Karpas-422 (cell line): ENCODE results near the gene FOXN1. TPM values are rescaled to one million over a fixed set of nuclear protein-coding genes. Genes with fewer than 3 reads are reported as not detected.

ENCODE experiments used
- DNase-seq: peaks from one replicate; pipeline ENCODE4 v3.0.0-alpha.2; 2015
- H2AFZ ChIP-seq: fragments of 200-600 bp; sonication (generic); 2 replicates; pipeline ENCODE4 v1.6.1; 2014; ENCODE audit warnings: antibody characterized with exemption, low read length, mixed read lengths
- H3K27ac ChIP-seq: fragments of 200-600 bp; sonication (generic); 2 replicates; pipeline ENCODE4 v1.5.1; 2014; ENCODE audit warnings: mild to moderate bottlenecking, low read length, moderate library complexity
- H3K27me3 ChIP-seq: fragments of 200-600 bp; sonication (generic); 2 replicates; pipeline ENCODE4 v1.6.1; 2014; ENCODE audit warnings: low read length, mixed read lengths
- H3K36me3 ChIP-seq: fragments of 200-600 bp; sonication (generic); 2 replicates; pipeline ENCODE4 v1.6.1; 2014; ENCODE audit warnings: low read length, mixed read lengths; ENCODE audit not compliant: insufficient read depth
- H3K4me1 ChIP-seq: fragments of 200-600 bp; sonication (generic); 2 replicates; pipeline ENCODE4 v1.6.1; 2014; ENCODE audit warnings: mild to moderate bottlenecking, low read length, mixed read lengths
- H3K4me2 ChIP-seq: fragments of 200-600 bp; sonication (generic); 2 replicates; pipeline ENCODE4 v1.6.1; 2014; ENCODE audit warnings: low read length, low read depth, mild to moderate bottlenecking; ENCODE audit not compliant: poor library complexity, severe bottlenecking
- H3K4me3 ChIP-seq: fragments of 200-600 bp; sonication (generic); 2 replicates; pipeline ENCODE4 v1.5.1; 2014; ENCODE audit warnings: mild to moderate bottlenecking, antibody characterized with exemption, low read length, mixed read lengths
- H3K79me2 ChIP-seq: fragments of 200-600 bp; sonication (generic); 2 replicates; pipeline ENCODE4 v1.6.1; 2014; ENCODE audit warnings: mild to moderate bottlenecking, low read length, mixed read lengths
- H3K9ac ChIP-seq: fragments of 200-600 bp; sonication (generic); 2 replicates; pipeline ENCODE4 v1.6.0; 2014; ENCODE audit warnings: low read length
- H3K9me2 ChIP-seq: fragments of 200-600 bp; sonication (generic), shearing (Covaris generic); replicated peaks from 2 replicates; pipeline ENCODE4 v1.6.0; 2014; ENCODE audit warnings: mild to moderate bottlenecking, low read length, moderate library complexity; ENCODE audit not compliant: insufficient read depth
- H3K9me3 ChIP-seq: fragments of 300-700, 200-600 bp; sonication (generic); 2 replicates; pipeline ENCODE4 v1.6.1; 2014; ENCODE audit warnings: low read length, mixed read lengths
- H4K20me1 ChIP-seq: fragments of 200-600 bp; sonication (generic); 2 replicates; pipeline ENCODE4 v1.6.1; 2014; ENCODE audit warnings: mild to moderate bottlenecking, antibody characterized with exemption, low read length, low read depth; ENCODE audit not compliant: insufficient read depth
- total RNA-seq: library from RNA; depleted of rRNA; stranded (reverse); fragments of >200 nt; shearing (Covaris generic); gene quantifications from 2 replicates; pipeline ENCODE4 v1.2.3, GENCODE V29; 2014; ENCODE audit warnings: low replicate concordance

Gene FOXN1
- total RNA-seq, 1 experiment from 2014 or later, result not detected

- Histone ChIP-seq H3K79me2 (no peaks in the 10 kb centered on the region), H3K9me3 (no peaks in the 10 kb centered on the region), H3K4me2 (no peak overlapping the region), H3K27ac (no peak overlapping the region), H4K20me1 (no peaks in the 10 kb centered on the region), H3K9ac (no peak overlapping the region), H3K4me1 (peaks cover 5% of the 10 kb centered on the region; the same call in 1 of the 2 replicates), H3K27me3 (no peaks in the 10 kb centered on the region), H3K9me2 (no peaks in the 10 kb centered on the region), H2AFZ (no peak overlapping the region), H3K36me3 (no peaks in the 10 kb centered on the region), H3K4me3 (no peak overlapping the region)
- no peak for DNase-seq
These were observed 13.5 kb upstream of the FOXN1 start for GRCh38 chr17:28492352-28493310.

GRCh38 chr17:28493460-28493859 is 12.7 kb upstream of the FOXN1 start:
- DNase-seq, result no peak

GRCh38 chr17:28494445-28495188 is 11.5 kb upstream of the FOXN1 start:
- Histone ChIP-seq H3K4me1 (no peaks in the 10 kb centered on the region), H3K4me2 (no peak overlapping the region), H2AFZ (no peak overlapping the region), H3K79me2 (no peaks in the 10 kb centered on the region), H3K27ac (no peak overlapping the region), H3K4me3 (no peak overlapping the region), H3K9me3 (no peaks in the 10 kb centered on the region), H3K36me3 (no peaks in the 10 kb centered on the region), H3K27me3 (no peaks in the 10 kb centered on the region), H4K20me1 (no peaks in the 10 kb centered on the region), H3K9me2 (no peaks in the 10 kb centered on the region), H3K9ac (no peak overlapping the region)
- DNase-seq, result peak; percentile 91

More at GRCh38 chr17:28493460-28493859, 12.7 kb upstream of the FOXN1 start:
- H3K9me3 ChIP-seq, result no peaks in the 10 kb centered on the region
- H3K4me3 ChIP-seq, result no peak overlapping the region
- peaks cover 5% of the 10 kb centered on the region; the same call in 1 of the 2 replicates for H3K4me1 ChIP-seq
- H3K9me2 ChIP-seq, result no peaks in the 10 kb centered on the region
- H3K4me2 ChIP-seq, result no peak overlapping the region
- H3K27ac ChIP-seq, result no peak overlapping the region
- H3K27me3 ChIP-seq, result no peaks in the 10 kb centered on the region
- no peaks in the 10 kb centered on the region for H3K36me3 ChIP-seq
- H3K9ac ChIP-seq, result no peak overlapping the region
- no peak overlapping the region for H2AFZ ChIP-seq
- no peaks in the 10 kb centered on the region for H4K20me1 ChIP-seq
- H3K79me2 ChIP-seq, result no peaks in the 10 kb centered on the region

GRCh38 chr17:28495635-28496034 is 10.5 kb upstream of the FOXN1 start:
- H3K36me3 ChIP-seq, result no peaks in the 10 kb centered on the region
- H2AFZ ChIP-seq, result no peak overlapping the region
- no peak overlapping the region for H3K4me2 ChIP-seq
- H3K4me1 ChIP-seq, result no peaks in the 10 kb centered on the region
- no peak for DNase-seq
- H4K20me1 ChIP-seq, result no peaks in the 10 kb centered on the region
- no peak overlapping the region for H3K4me3 ChIP-seq
- no peaks in the 10 kb centered on the region for H3K9me3 ChIP-seq
- no peaks in the 10 kb centered on the region for H3K79me2 ChIP-seq
- no peaks in the 10 kb centered on the region for H3K27me3 ChIP-seq
- no peak overlapping the region for H3K9ac ChIP-seq
- H3K27ac ChIP-seq, result no peak overlapping the region
- no peaks in the 10 kb centered on the region for H3K9me2 ChIP-seq

- Histone ChIP-seq H3K9ac (no peak overlapping the region), H3K36me3 (no peaks in the 10 kb centered on the region)
These were observed 8.2 kb upstream of the FOXN1 start for GRCh38 chr17:28497931-28498330.

GRCh38 chr17:28498652-28499363 is 7.3 kb upstream of the FOXN1 start:
- Histone ChIP-seq H4K20me1 (no peaks in the 10 kb centered on the region), H3K4me2 (no peak overlapping the region), H3K36me3 (no peaks in the 10 kb centered on the region), H3K4me1 (peaks cover 13% of the 10 kb centered on the region), H3K9ac (no peak overlapping the region), H3K9me2 (no peaks in the 10 kb centered on the region), H3K27me3 (no peaks in the 10 kb centered on the region), H3K79me2 (no peaks in the 10 kb centered on the region), H3K9me3 (no peaks in the 10 kb centered on the region), H3K4me3 (no peak overlapping the region), H3K27ac (no peak overlapping the region), H2AFZ (no peak overlapping the region)
- no peak for DNase-seq

More at GRCh38 chr17:28497931-28498330, 8.2 kb upstream of the FOXN1 start:
- Histone ChIP-seq H3K4me2 (no peak overlapping the region), H3K27me3 (no peaks in the 10 kb centered on the region), H3K4me1 (peaks cover 13% of the 10 kb centered on the region), H3K27ac (no peak overlapping the region), H3K9me2 (no peaks in the 10 kb centered on the region), H3K79me2 (no peaks in the 10 kb centered on the region), H3K9me3 (no peaks in the 10 kb centered on the region), H2AFZ (no peak overlapping the region), H4K20me1 (no peaks in the 10 kb centered on the region), H3K4me3 (no peak overlapping the region)
- no peak for DNase-seq

- H3K4me3 ChIP-seq, result no peak overlapping the region
- H3K9me2 ChIP-seq, result no peaks in the 10 kb centered on the region
These were observed 6.8 kb upstream of the FOXN1 start for GRCh38 chr17:28499364-28499664.

More at GRCh38 chr17:28499364-28499664, 6.8 kb upstream of the FOXN1 start:
- Histone ChIP-seq H3K9ac (no peak overlapping the region), H4K20me1 (no peaks in the 10 kb centered on the region), H3K27me3 (no peaks in the 10 kb centered on the region), H3K9me3 (no peaks in the 10 kb centered on the region), H3K4me2 (no peak overlapping the region), H3K79me2 (no peaks in the 10 kb centered on the region), H2AFZ (no peak overlapping the region), H3K4me1 (peaks cover 13% of the 10 kb centered on the region), H3K36me3 (no peaks in the 10 kb centered on the region), H3K27ac (no peak overlapping the region)
- DNase-seq, result no peak
